ENCODE measurements around the gene PAPLN.
A peak's percentile ranks its signal among the peaks of the same experiment; 100 is the strongest.

The PAPLN gene

DNA sequence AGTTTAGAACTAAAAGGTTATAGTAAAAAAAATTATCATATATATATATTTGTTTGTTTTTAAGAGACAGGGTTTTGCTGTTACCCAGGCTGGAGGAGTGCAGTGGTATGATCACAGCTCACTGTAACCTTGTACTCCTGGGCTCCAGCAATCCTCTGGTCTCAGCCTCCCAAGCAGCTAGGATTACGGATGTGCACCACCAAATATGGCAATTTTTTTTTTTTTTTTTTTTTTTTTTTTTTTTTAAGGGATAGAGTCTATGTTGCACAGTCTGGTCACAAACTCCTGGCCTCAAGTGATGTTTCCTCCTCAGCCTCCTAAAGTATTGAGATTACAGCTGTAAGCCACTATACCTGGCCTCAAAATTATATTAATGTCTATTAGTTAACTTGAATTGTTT, 48.7 kb downstream of the PAPLN start:
- no peak for DNase-seq (ENCODE audit: low spot score)
- TF ChIP-seq, protein P1, sequence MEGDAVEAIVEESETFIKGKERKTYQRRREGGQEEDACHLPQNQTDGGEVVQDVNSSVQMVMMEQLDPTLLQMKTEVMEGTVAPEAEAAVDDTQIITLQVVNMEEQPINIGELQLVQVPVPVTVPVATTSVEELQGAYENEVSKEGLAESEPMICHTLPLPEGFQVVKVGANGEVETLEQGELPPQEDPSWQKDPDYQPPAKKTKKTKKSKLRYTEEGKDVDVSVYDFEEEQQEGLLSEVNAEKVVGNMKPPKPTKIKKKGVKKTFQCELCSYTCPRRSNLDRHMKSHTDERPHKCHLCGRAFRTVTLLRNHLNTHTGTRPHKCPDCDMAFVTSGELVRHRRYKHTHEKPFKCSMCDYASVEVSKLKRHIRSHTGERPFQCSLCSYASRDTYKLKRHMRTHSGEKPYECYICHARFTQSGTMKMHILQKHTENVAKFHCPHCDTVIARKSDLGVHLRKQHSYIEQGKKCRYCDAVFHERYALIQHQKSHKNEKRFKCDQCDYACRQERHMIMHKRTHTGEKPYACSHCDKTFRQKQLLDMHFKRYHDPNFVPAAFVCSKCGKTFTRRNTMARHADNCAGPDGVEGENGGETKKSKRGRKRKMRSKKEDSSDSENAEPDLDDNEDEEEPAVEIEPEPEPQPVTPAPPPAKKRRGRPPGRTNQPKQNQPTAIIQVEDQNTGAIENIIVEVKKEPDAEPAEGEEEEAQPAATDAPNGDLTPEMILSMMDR (IDR thresholded peaks at IDR 0.05; ENCODE audit: extremely low read depth, insufficient read depth, missing control alignments) = no peak
- in situ Hi-C loops (cut with MboI; ENCODE audit: low pct_unique_long_range_greater_than_20kb, low sequenced_read_pairs, unreplicated experiment) = no loop called here

DNA sequence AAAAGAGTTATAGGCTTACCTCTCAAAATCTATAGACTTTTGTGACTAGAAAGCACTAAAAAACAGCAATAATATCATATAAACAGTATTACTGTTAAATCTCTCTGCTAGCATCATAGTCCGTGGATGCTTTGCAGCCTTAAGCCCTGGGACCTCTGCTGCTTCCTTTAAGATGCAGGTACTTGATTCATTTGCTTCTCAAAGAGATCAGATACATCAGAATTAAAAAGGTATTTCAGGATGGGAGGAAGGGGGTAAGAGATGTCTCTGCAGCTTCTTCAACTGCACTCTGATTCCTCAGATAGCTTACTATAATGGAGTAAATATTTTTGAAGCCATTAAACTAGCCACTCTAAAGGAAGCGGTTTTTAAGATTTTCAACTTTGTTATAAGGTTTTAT, 49.3 kb downstream of the PAPLN start:
- TF ChIP-seq, protein P1 (IDR thresholded peaks at IDR 0.05; ENCODE audit: extremely low read depth, insufficient read depth, missing control alignments) = no peak
- DNase-seq (ENCODE audit: low spot score) = no peak
- in situ Hi-C loops (cut with MboI; ENCODE audit: low pct_unique_long_range_greater_than_20kb, low sequenced_read_pairs, unreplicated experiment) = no loop called here

DNA sequence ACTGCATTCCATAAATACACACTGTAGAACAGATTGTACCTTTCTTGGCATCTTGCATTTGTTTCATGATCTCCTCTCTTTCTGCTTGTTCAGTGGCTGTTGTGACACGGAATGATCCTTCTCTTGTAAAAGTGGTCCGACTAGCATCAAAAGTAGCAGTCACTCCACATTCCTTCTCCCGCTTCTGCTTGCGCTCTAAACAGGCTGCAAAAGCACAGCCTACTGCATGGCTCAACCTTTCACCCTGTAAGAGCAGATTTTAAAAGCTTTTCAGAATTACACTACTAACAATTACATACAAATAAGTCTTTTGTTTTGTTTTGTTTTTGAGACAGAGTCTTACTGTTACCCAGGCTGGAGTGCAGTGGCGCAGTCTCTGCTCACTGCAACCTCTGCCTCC, 49.8 kb downstream of the PAPLN start:
- no peak for DNase-seq (ENCODE audit: low spot score)
- TF ChIP-seq, protein P1 (IDR thresholded peaks at IDR 0.05; ENCODE audit: extremely low read depth, insufficient read depth, missing control alignments) = no peak
- in situ Hi-C loops (cut with MboI; ENCODE audit: low pct_unique_long_range_greater_than_20kb, low sequenced_read_pairs, unreplicated experiment) = no loop called here

DNA sequence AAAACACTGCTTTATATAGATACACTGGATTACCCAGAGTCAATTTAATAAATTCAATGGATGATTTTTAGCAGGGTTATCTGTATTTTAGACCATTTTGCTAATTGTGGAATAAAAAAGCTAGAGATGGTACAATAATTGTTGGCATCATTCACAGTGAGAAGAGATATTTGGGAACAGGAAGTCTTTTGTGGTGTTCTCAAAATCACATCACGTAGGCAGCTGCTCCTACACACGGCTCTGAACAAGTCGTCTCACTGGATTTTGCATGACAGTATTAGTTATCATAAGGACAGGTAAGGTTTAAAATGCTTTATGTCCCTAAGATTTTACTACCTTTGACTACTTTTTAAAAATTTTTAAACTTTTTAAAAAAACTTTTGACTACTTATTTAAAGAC, 52.0 kb downstream of the PAPLN start:
- in situ Hi-C loops (cut with MboI; ENCODE audit: low pct_unique_long_range_greater_than_20kb, low sequenced_read_pairs, unreplicated experiment) = no loop called here
- TF ChIP-seq, protein P1 (IDR thresholded peaks at IDR 0.05; ENCODE audit: extremely low read depth, insufficient read depth, missing control alignments) = no peak
- no peak for DNase-seq (ENCODE audit: low spot score)

DNA sequence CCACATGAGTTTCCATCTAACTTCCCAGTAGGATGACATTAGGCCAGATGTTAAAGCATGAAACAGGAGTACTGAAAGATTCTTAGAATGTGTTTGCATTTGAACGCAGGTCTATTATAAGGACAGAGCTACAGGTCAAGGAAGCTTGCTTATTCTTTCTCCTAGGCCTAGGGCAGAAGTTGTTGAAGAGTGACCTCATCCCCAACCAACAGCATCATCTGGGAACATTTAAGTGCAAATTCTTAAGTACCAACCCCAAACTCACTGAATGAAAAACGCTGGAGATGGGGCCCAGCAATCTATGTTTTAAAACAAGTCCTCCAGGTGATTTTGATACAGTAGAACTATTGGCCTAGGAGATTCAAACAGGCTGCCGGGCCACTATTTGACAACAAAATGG, 52.4 kb downstream of the PAPLN start:
- DNase-seq (ENCODE audit: low spot score) = no peak
- TF ChIP-seq, protein P1 (IDR thresholded peaks at IDR 0.05; ENCODE audit: extremely low read depth, insufficient read depth, missing control alignments) = no peak
- in situ Hi-C loops (cut with MboI; ENCODE audit: low pct_unique_long_range_greater_than_20kb, low sequenced_read_pairs, unreplicated experiment) = loop anchor here (10.0 kb wide), 1 partner anchor 175 kb away; no protein-coding TSS in a partner anchor

DNA sequence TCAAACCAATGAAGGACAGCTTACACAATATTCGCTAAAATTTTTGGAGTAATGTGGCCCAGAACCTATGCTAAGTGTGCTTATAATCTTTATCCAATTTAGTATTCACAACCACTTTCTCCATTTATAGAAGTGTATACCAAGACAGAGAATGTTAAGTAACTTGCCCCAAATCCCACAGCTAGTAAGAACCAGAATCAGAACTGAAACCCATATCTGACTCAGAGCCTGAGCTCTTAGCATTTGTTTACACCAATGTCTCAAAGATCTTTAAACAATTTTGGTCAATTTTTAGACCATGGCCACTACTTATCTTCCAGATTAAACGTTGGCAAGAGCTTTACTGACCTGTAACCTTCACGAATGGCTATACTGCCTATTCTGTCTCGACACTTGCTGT, 53.0 kb downstream of the PAPLN start:
- TF ChIP-seq, protein P1 (IDR thresholded peaks at IDR 0.05; ENCODE audit: extremely low read depth, insufficient read depth, missing control alignments) = no peak
- DNase-seq (ENCODE audit: low spot score) = peak; percentile 68
- in situ Hi-C loops (cut with MboI; ENCODE audit: low pct_unique_long_range_greater_than_20kb, low sequenced_read_pairs, unreplicated experiment) = loop anchor here (10.0 kb wide), 1 partner anchor 175 kb away; no protein-coding TSS in a partner anchor
